ENCODE results near the gene ATP2A1. TPM values are rescaled to one million over a fixed set of nuclear protein-coding genes. Genes with fewer than 3 reads are reported as not detected.
"Not testable (repeated sequence)": the region's sequence is repeated elsewhere in the genome, so short reads cannot be mapped to it uniquely, and the experiment has no call there.

Gene ATP2A1
- total RNA-seq, 2 donors from 2014 or later: 0.41 to 0.42 TPM

DNA sequence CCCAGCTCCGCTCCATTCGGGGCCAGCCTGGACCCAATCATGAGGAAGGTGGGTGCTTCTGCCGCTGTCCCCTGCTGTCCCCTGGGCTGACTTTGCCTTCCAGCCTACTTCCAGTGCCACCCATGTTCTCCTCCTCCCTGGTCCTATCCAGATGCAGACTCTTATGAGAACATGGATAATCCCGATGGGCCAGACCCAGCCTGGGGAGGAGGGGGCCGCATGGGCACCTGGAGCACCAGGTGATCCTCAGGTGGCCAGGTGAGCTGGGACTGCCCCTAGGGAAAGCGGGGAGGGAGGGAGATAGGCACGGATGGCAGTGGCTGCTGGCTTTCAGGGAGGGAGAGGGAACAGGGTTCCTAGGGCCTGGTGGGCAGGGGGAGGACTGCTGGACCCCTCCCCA is 60.4 kb downstream of the ATP2A1 start:
- Histone ChIP-seq H3K4me1 (ENCODE audit: control insufficient read depth in 1 of 2, low read depth in 2 of 2) (no peaks in the 10 kb centered on the region), H3K9me3 (no peaks in the 10 kb centered on the region), H3K4me3 (no peak overlapping the region), H3K27me3 (replicated peaks; ENCODE audit: insufficient read depth) (no peaks in the 10 kb centered on the region), H3K27ac (no peak overlapping the region), H3K36me3 (no peaks in the 10 kb centered on the region)
- DNase-seq (ENCODE audit: low spot score): no peak
- ATAC-seq (ENCODE audit: insufficient number of reproducible peaks, low FRiP score, low read depth): no peak
- TF ChIP-seq, protein P1, sequence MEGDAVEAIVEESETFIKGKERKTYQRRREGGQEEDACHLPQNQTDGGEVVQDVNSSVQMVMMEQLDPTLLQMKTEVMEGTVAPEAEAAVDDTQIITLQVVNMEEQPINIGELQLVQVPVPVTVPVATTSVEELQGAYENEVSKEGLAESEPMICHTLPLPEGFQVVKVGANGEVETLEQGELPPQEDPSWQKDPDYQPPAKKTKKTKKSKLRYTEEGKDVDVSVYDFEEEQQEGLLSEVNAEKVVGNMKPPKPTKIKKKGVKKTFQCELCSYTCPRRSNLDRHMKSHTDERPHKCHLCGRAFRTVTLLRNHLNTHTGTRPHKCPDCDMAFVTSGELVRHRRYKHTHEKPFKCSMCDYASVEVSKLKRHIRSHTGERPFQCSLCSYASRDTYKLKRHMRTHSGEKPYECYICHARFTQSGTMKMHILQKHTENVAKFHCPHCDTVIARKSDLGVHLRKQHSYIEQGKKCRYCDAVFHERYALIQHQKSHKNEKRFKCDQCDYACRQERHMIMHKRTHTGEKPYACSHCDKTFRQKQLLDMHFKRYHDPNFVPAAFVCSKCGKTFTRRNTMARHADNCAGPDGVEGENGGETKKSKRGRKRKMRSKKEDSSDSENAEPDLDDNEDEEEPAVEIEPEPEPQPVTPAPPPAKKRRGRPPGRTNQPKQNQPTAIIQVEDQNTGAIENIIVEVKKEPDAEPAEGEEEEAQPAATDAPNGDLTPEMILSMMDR (IDR thresholded peaks at IDR 0.05): no peak

DNA sequence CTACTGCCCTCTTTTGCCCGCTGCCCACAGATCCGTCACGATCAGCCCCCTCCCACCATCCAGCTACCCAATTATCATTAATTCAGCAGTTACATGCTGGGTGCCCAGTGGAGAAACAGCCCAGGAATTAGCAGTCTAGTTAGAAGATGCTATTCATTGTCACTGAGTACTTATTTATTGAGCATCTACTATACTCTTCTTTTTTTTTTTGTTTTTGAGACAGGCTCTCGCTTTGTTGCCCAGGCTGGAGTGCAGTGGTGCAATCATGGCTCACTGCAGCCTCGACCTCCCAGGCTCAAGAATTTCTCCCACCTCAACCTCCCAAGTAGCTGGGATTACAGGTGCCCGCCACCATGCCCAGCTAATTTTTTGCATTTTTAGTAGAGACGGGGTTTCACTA is 61.5 kb downstream of the ATP2A1 start:
- not testable (repeated sequence) for H3K36me3 ChIP-seq; H3K4me1 ChIP-seq (ENCODE audit: control insufficient read depth in 1 of 2, low read depth in 2 of 2); H3K9me3 ChIP-seq; H3K4me3 ChIP-seq; H3K27ac ChIP-seq; H3K27me3 ChIP-seq (replicated peaks; ENCODE audit: insufficient read depth); ATAC-seq (ENCODE audit: insufficient number of reproducible peaks, low FRiP score, low read depth); DNase-seq (ENCODE audit: low spot score)

DNA sequence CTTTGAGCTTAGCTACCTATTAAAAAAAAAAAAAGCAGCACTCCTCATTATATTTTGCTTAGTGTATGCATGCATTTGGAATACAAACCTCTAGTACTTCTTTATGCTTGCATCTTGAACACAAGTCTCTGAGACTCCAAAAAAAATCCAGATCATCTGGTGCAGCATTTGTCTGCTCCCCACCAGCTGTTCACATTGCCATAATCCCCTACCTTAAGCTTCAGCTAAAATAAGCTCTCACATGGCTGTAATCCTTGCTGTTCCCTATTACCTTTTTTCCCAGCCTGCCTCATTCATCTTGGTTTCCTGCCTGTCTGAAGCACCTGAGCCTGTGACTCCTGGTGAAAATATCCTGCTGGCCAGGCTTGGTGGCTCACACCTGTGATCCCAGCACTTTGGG is 65.0 kb downstream of the ATP2A1 start:
- Histone ChIP-seq H3K9me3 (no peaks in the 10 kb centered on the region), H3K4me3 (no peak overlapping the region), H3K36me3 (no peaks in the 10 kb centered on the region), H3K4me1 (ENCODE audit: control insufficient read depth in 1 of 2, low read depth in 2 of 2) (peaks cover 7 to 13% of the 10 kb centered on the region in 2 donors), H3K27me3 (replicated peaks; ENCODE audit: insufficient read depth) (no peaks in the 10 kb centered on the region), H3K27ac (no peak overlapping the region)
- ATAC-seq (ENCODE audit: insufficient number of reproducible peaks, low FRiP score, low read depth) (no peak), DNase-seq (ENCODE audit: low spot score) (no peak)
- TF ChIP-seq, protein P1 (IDR thresholded peaks at IDR 0.05): no peak

DNA sequence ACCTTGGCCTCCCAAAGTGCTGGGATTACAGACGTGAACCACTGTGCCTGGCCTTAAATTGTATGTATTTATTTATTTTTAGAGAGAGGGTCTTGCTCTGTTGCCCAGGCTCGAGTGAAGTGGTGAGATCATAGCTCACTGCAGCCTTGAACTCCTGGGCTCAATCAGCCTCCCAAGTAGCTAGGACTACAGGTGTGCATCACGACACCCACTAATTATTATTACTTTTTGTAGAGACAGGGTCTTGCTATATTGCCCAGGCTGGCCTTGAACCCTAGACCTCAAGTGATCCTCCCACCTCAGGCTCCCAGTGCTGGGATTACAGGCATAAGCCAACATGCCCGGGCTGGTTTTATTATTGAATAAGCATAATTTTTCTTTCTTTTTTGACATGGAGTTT is 68.4 kb downstream of the ATP2A1 start:
- H3K4me1 ChIP-seq (ENCODE audit: control insufficient read depth in 1 of 2, low read depth in 2 of 2): peaks cover 8 to 21% of the 10 kb centered on the region in 2 donors
- TF ChIP-seq, protein P1 (IDR thresholded peaks at IDR 0.05): no peak
- DNase-seq (ENCODE audit: low spot score) (no peak), ATAC-seq (ENCODE audit: insufficient number of reproducible peaks, low FRiP score, low read depth) (no peak)
- no peak overlapping the region for H3K4me3 ChIP-seq
- H3K36me3 ChIP-seq: no peaks in the 10 kb centered on the region
- H3K9me3 ChIP-seq: no peaks in the 10 kb centered on the region
- H3K27me3 ChIP-seq (replicated peaks; ENCODE audit: insufficient read depth): no peaks in the 10 kb centered on the region
- H3K27ac ChIP-seq: no peak overlapping the region

DNA sequence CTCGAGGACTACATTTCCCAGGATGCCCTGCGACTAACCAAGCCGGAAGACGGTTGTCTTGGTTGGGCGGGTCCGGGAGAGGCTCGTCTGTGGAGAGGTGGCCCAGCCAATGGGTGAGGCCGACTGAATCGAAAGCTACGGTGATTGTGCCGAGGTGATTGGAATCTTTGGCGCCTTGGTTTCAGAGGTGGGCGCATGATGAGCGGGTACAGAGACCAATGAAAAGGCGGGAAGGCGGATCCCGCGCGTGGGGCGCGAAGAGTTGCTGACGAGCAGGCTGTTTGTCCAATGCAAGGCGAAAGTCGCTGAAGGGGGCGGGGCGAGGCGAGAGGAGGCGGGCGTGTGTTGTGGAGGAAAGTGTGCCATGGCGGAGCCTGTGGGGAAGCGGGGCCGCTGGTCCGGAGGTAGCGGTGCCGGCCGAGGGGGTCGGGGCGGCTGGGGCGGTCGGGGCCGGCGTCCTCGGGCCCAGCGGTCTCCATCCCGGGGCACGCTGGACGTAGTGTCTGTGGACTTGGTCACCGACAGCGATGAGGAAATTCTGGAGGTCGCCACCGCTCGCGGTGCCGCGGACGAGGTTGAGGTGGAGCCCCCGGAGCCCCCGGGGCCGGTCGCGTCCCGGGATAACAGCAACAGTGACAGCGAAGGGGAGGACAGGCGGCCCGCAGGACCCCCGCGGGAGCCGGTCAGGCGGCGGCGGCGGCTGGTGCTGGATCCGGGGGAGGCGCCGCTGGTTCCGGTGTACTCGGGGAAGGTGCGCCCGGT is 72.5 kb downstream of the ATP2A1 start, which contains the start of gene NFATC2IP:
TSS of gene NFATC2IP (plus strand) at position 290 of the 762 bp plus-strand sequence. CDS start at position 365, 75 bp downstream.
- Histone ChIP-seq H3K4me1 (ENCODE audit: control insufficient read depth in 1 of 2, low read depth in 2 of 2) (peaks cover 8 to 23% of the 10 kb centered on the region in 2 donors), H3K9me3 (no peaks in the 10 kb centered on the region), H3K4me3 (peak within 1 kb of the TSS; percentile 91), H3K27me3 (replicated peaks; ENCODE audit: insufficient read depth) (no peaks in the 10 kb centered on the region), H3K27ac (peak within 1 kb of the TSS; percentile 80 to 82), H3K36me3 (peaks cover 15% of the 10 kb centered on the region)
- ATAC-seq (ENCODE audit: insufficient number of reproducible peaks, low FRiP score, low read depth) (peak; percentile 99), DNase-seq (ENCODE audit: low spot score) (peak; percentile 99)
- TF ChIP-seq, protein P1 (IDR thresholded peaks at IDR 0.05): no peak

Data from thoracic aorta (tissue), 2 donors.